GM12878 (cell line): ENCODE data around the gene SEMA3G. TPM values are rescaled to one million over a fixed set of nuclear protein-coding genes. Genes with fewer than 3 reads are reported as not detected.

Experiments used
- ATAC-seq: fragments of 200-7000 bp; cut with Tn5 transposase; 3 replicates; pipeline ENCODE4 v1.9.1; 2020; ENCODE audit warnings: mild to moderate bottlenecking, moderate library complexity
- BruUV-seq: library from RNA; stranded (reverse); fragments of 400-500 nt; replicated peaks from 2 replicates; lab custom pipeline; 2021; lab: Mats Ljungman, UMichigan
- CTCF ChIA-PET: fragments of 300-600 bp; sonication (Branson Sonifier 250); formaldehyde crosslinking; extraction: SDS; loops from one replicate; lab custom pipeline; 2021; ENCODE audit warnings: inconsistent platforms; lab: Yijun Ruan, JAX
- POLR2A ChIA-PET: fragments of 350-600 bp; formaldehyde crosslinking; extraction: SDS; loops from one replicate; lab custom pipeline; 2021; ENCODE audit warnings: inconsistent platforms; lab: Charles Lee
- RAD21 ChIA-PET: fragments of 300-600 bp; sonication (Branson Sonifier 250); formaldehyde crosslinking; loops from one replicate; lab custom pipeline; 2023; ENCODE audit warnings: antibody characterized with exemption; ENCODE audit not compliant: unreplicated experiment; lab: Charles Lee
- SMC1A ChIA-PET: fragments of 300-600 bp; sonication (Branson Sonifier 250); formaldehyde crosslinking; loops from one replicate; lab custom pipeline; 2023; ENCODE audit not compliant: unreplicated experiment, uncharacterized antibody; lab: Charles Lee
- DNase-seq: peaks from one replicate; pipeline ENCODE4 v3.0.0-alpha.2; 2011; ENCODE audit warnings: low read depth, low spot score
- FAIRE-seq: peaks from 3 replicates; lab custom pipeline; 2011; peaks lifted over from hg19 to GRCh38; lab: Jason Lieb, UNC
- H2AFZ ChIP-seq: 2 replicates; pipeline ENCODE4 v1.6.0; 2011; ENCODE audit warnings: low read depth, low read length, control low read depth; ENCODE audit not compliant: control insufficient read depth
- H3K27ac ChIP-seq: 2 replicates; pipeline ENCODE4 v1.5.1; 2011; ENCODE audit warnings: control low read depth; ENCODE audit not compliant: control insufficient read depth, insufficient read depth
- H3K27me3 ChIP-seq, 2 experiments: replicated peaks in 1 of 2; 2 replicates each; pipeline versions ENCODE4 v1.6.0 to v1.6.1; 2011; ENCODE audit warnings: low read length in 1 of 2; ENCODE audit not compliant: control insufficient read depth in 2 of 2, insufficient read depth in 2 of 2
- H3K36me3 ChIP-seq, 2 experiments: 2 replicates each; pipeline ENCODE4 v1.5.1; 2011; ENCODE audit warnings: low read length in 1 of 2; ENCODE audit not compliant: control insufficient read depth in 2 of 2, insufficient read depth in 2 of 2
- H3K4me1 ChIP-seq: 2 replicates; pipeline ENCODE4 v1.6.1; 2011; ENCODE audit warnings: mild to moderate bottlenecking, low read length, moderate library complexity, mixed read lengths; ENCODE audit not compliant: control insufficient read depth, insufficient read depth
- H3K4me2 ChIP-seq: 2 replicates; pipeline ENCODE4 v1.6.0; 2011; ENCODE audit warnings: control low read depth; ENCODE audit not compliant: control insufficient read depth, insufficient read depth
- H3K4me3 ChIP-seq: fragments of 200-600 bp; sonication (generic); 2 replicates; pipeline ENCODE4 v1.5.1; 2016
- H3K79me2 ChIP-seq: 2 replicates; pipeline ENCODE4 v1.6.0; 2011; ENCODE audit warnings: low read length; ENCODE audit not compliant: control insufficient read depth, insufficient read depth
- H3K9ac ChIP-seq: 2 replicates; pipeline ENCODE4 v1.8.0; 2011; ENCODE audit warnings: low read length, control low read depth, mixed read lengths; ENCODE audit not compliant: control insufficient read depth, insufficient read depth
- H3K9me3 ChIP-seq: replicated peaks from 3 replicates; pipeline ENCODE4 v1.5.1; 2011; ENCODE audit warnings: mild to moderate bottlenecking, low read length; ENCODE audit not compliant: control insufficient read depth, insufficient read depth
- H4K20me1 ChIP-seq: 2 replicates; pipeline ENCODE4 v1.6.0; 2011; ENCODE audit not compliant: control insufficient read depth, insufficient read depth
- BCL3 ChIP-seq: IDR thresholded peaks from 2 replicates; pipeline ENCODE4 v1.6.1; 2011; ENCODE audit warnings: borderline replicate concordance, low read depth, mild to moderate bottlenecking, moderate library complexity, low read length; ENCODE audit not compliant: insufficient read depth, poor library complexity, severe bottlenecking
- HCFC1 ChIP-seq: fragments of 150-350 bp; IDR thresholded peaks from 2 replicates; pipeline ENCODE4 v1.6.1; 2014; ENCODE audit warnings: low read length
- PAX8 ChIP-seq: fragments of 450-650 bp; IDR thresholded peaks from 2 replicates; pipeline ENCODE4 v1.6.1; 2017; ENCODE audit warnings: mild to moderate bottlenecking, moderate library complexity
- RAD21 ChIP-seq: IDR thresholded peaks from 2 replicates; pipeline ENCODE4 v1.6.1; 2011; ENCODE audit warnings: mild to moderate bottlenecking, low read depth, low read length, moderate library complexity; ENCODE audit not compliant: insufficient read depth
- RUNX3 ChIP-seq: IDR thresholded peaks from 2 replicates; pipeline ENCODE4 v1.6.1; 2012; ENCODE audit warnings: low read length, inconsistent platforms
- SRF ChIP-seq, 2 experiments: IDR thresholded peaks; 2 replicates each; pipeline ENCODE4 v1.6.1; 2011; ENCODE audit warnings: low read depth in 2 of 2, low read length in 2 of 2, mild to moderate bottlenecking in 1 of 2, moderate library complexity in 1 of 2
- ZBTB4 ChIP-seq: fragments of 450-650 bp; formaldehyde crosslinking; IDR thresholded peaks from 2 replicates; pipeline ENCODE4 v1.4.0; 2022; ENCODE audit warnings: mild to moderate bottlenecking, moderate library complexity
- ZBTB40 ChIP-seq: fragments of 450-650 bp; IDR thresholded peaks from 2 replicates; pipeline ENCODE4 v1.6.1; 2016; ENCODE audit warnings: mild to moderate bottlenecking, moderate library complexity, borderline replicate concordance
- WGBS: methylation state at CpG from one replicate; pipeline ENCODE4 v1.1.6; 2016; ENCODE audit warnings: low lambda C conversion rate; ENCODE audit not compliant: insufficient replicate concordance, insufficient coverage; ENCODE audit errors: missing lambda C conversion rate; 5-methylcytosine and 5-hydroxymethylcytosine counted together
- in situ Hi-C: fragments of 300-500 bp; cut with MboI; formaldehyde crosslinking; loops from 9 replicates; pipeline ENCODE4 v1.14.3; 2018; ENCODE audit warnings: mixed read lengths
- intact Hi-C: fragments of 100-400 bp; cut with micrococcal nuclease; formaldehyde crosslinking; loops from one replicate; pipeline ENCODE4 v1.14.2; 2022; ENCODE audit not compliant: unreplicated experiment
- polyA plus RNA-seq, 11 experiments: library from polyadenylated mRNA; depleted of rRNA in 4 of 11; unstranded in 6 of 11; stranded (reverse) in 5 of 11; fragments of >200 nt; fragmentation: Nextera tagmentation in 4 of 11; fragmentation: Illumina TruSeq in 1 of 11; extraction: Ambion mirVana in 4 of 11; extraction: Trizol in 1 of 11; gene quantifications; 1 replicate in 1 of 11; 2 replicates in 10 of 11; pipeline versions ENCODE4 v1.2.1 to v1.2.3, GENCODE V29; 2011 to 2016; ENCODE audit warnings: inconsistent platforms in 2 of 11, missing spikeins in 2 of 11, low read depth in 1 of 11
- total RNA-seq, 4 experiments: library from RNA; depleted of rRNA in 3 of 4; stranded (reverse); fragments of >200 nt in 3 of 4; fragmentation: Illumina TruSeq in 1 of 4; extraction: Trizol in 1 of 4; gene quantifications; 2 replicates each; pipeline versions ENCODE4 v1.2.1 to v1.2.3, GENCODE V29; 2013 to 2021

Gene SEMA3G
- total and polyA plus RNA-seq, 10 of the 15 experiments (the other 5 are each of a cell fraction or from before 2014, with no cell fraction given), result 0.03 to 0.04 TPM; not detected in 8

GRCh38 chr3:52450489-52451236 lies 5.8 kb upstream of the SEMA3G start:
- SMC1A ChIA-PET, result no interaction called here
- TF ChIP-seq RUNX3 (no peak), PAX8 (no peak), SRF (IDR thresholded peaks at IDR 0.05; ENCODE audit: low read depth in 2 of 2, low read length in 2 of 2) (no peak), BCL3 (no peak), ZBTB40 (no peak), ZBTB4 (no peak), RAD21 (no peak), HCFC1 (no peak)
- no peaks in the 10 kb centered on the region for H3K27me3 ChIP-seq
- CTCF ChIA-PET, result interaction anchor here (1.2 to 6.6 kb wide), 2 partner anchors 23 to 26 kb away, joined by 3 to 147 read pairs; no protein-coding TSS in a partner anchor
- H3K9ac ChIP-seq, result no peak overlapping the region
- WGBS, result 40% methylated on average over 11 of the region's 11 CpGs
- no peak overlapping the region for H3K4me2 ChIP-seq
- RAD21 ChIA-PET, result interaction anchor here (0.7 to 5.8 kb wide), 3 partner anchors 8 to 38 kb away, joined by 3 to 63 read pairs (median 5); no protein-coding TSS in a partner anchor
- intact Hi-C loops (loop anchor here (10.0 kb wide), 1 partner anchor 234 kb away; the partner anchor contains the start of genes GNL3 and PBRM1), in situ Hi-C loops (no loop called here)
- peaks cover 10% of the 10 kb centered on the region for H3K79me2 ChIP-seq
- POLR2A ChIA-PET, result interaction anchor here (1.3 kb wide), 1 partner anchor 197 kb away, joined by 6 read pairs; no protein-coding TSS in a partner anchor
- H3K36me3 ChIP-seq, result no peaks in the 10 kb centered on the region
- no peak overlapping the region for H2AFZ ChIP-seq
- FAIRE-seq (no peak), DNase-seq (no peak), ATAC-seq (no peak)
- BruUV-seq, result no TSS peak
- peaks cover 10% of the 10 kb centered on the region for H3K4me1 ChIP-seq
- H3K4me3 ChIP-seq, result no peak overlapping the region
- H3K9me3 ChIP-seq, result no peaks in the 10 kb centered on the region
- no peak overlapping the region for H3K27ac ChIP-seq
- H4K20me1 ChIP-seq, result no peaks in the 10 kb centered on the region
